ENCODE measurements around the gene PTBP3.

Gene PTBP3

DNA sequence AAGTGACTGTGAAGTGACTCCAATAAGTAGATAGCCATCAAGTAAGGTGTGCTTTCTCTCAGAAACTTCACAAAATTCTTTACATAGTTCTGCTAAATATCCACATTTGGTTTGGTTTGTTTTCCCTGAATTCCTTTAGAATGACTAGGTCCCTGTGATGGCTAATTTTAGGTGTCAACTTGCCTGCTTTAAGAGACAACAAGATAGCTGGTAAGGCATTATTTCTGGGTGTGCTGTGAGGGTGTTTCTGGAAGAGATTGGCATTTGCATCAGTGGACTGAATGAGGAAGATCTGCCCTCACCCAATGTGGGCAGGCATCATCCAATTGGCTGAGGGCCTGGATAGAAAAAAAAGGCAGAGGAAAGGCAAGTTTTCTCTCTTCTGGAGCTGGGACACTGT, 8.3 kb upstream of the PTBP3 start:
- H3K27ac ChIP-seq (ENCODE audit: low read length, poor library complexity, severe bottlenecking), result peak overlapping the region; percentile 77
- H3K9me3 ChIP-seq (ENCODE audit: control insufficient read depth, low read length), result no peaks in the 10 kb centered on the region
- no peak overlapping the region for H2BK12ac ChIP-seq (ENCODE audit: low read length in 2 of 2)
- H3K23ac ChIP-seq (ENCODE audit: low read length in 2 of 2), result no peak overlapping the region
- no peak overlapping the region for H3K4me3 ChIP-seq (ENCODE audit: insufficient read depth in 1 of 2, low read depth in 1 of 2, low read length in 2 of 2)
- H3K14ac ChIP-seq (ENCODE audit: low read length in 2 of 2), result no peak overlapping the region
- peaks cover 5% of the 10 kb centered on the region for H3K4me1 ChIP-seq (ENCODE audit: control insufficient read depth, insufficient read depth, low read depth, low read length)
- peak overlapping the region; percentile 53 for H2AFZ ChIP-seq (ENCODE audit: low read depth, low read length)
- no peak overlapping the region for H2BK5ac ChIP-seq (ENCODE audit: low read depth, low read length, poor library complexity, severe bottlenecking)
- no peak overlapping the region for H3K9ac ChIP-seq (ENCODE audit: low read length)
- no peak overlapping the region for H4K8ac ChIP-seq (ENCODE audit: low read length)
- H2AK5ac ChIP-seq (ENCODE audit: low read length, severe bottlenecking), result peak overlapping the region; percentile 44
- H2BK120ac ChIP-seq (ENCODE audit: low read depth, low read length), result no peak overlapping the region
- H2BK15ac ChIP-seq (ENCODE audit: low read depth, poor library complexity, severe bottlenecking), result no peak overlapping the region
- H3K27me3 ChIP-seq (ENCODE audit: control insufficient read depth in 1 of 2, insufficient read depth in 1 of 2, low read length in 2 of 2), result no peaks in the 10 kb centered on the region
- no peaks in the 10 kb centered on the region for H3K79me1 ChIP-seq (replicated peaks; ENCODE audit: low read length, poor library complexity, severe bottlenecking)
- no peak overlapping the region for H3K18ac ChIP-seq (ENCODE audit: low read depth in 1 of 2, low read length in 2 of 2)
- no peak overlapping the region for H3K4ac ChIP-seq (ENCODE audit: low read depth in 1 of 2, low read length in 2 of 2)
- no peak overlapping the region for H3K4me2 ChIP-seq (ENCODE audit: low read length, poor library complexity, severe bottlenecking)
- DNase-seq, result no peak
- H3K36me3 ChIP-seq (ENCODE audit: control insufficient read depth in 1 of 2, insufficient read depth in 2 of 2, low read depth in 1 of 2, low read length in 2 of 2), result no peaks in the 10 kb centered on the region
- no peak overlapping the region for H4K91ac ChIP-seq (ENCODE audit: low read length)

DNA sequence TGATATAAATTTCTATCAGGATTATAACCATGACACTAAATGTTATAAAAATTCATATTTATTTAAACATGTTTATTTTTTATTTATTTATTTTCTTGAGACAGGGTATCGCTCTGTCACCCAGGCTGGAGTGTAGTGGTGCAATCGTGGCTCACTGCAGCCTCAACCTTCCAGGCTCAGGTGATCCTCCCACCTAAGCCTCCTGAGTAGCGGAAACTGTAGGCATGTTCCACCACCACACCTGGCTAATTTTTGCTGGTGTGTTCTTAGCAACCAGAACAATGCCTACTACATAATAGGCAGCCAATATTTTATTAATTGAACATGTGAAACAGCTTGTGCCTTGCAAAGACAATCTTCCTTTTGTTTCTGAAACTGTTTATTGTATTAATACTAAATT, 6.5 kb upstream of the PTBP3 start:
- H4K91ac ChIP-seq (ENCODE audit: low read length), result no peak overlapping the region
- no peak overlapping the region for H3K4me3 ChIP-seq (ENCODE audit: insufficient read depth in 1 of 2, low read depth in 1 of 2, low read length in 2 of 2)
- H3K14ac ChIP-seq (ENCODE audit: low read length in 2 of 2), result no peak overlapping the region
- no peak overlapping the region for H2BK120ac ChIP-seq (ENCODE audit: low read depth, low read length)
- no peaks in the 10 kb centered on the region for H3K36me3 ChIP-seq (ENCODE audit: control insufficient read depth in 1 of 2, insufficient read depth in 2 of 2, low read depth in 1 of 2, low read length in 2 of 2)
- no peak overlapping the region for H2AK5ac ChIP-seq (ENCODE audit: low read length, severe bottlenecking)
- H3K9ac ChIP-seq (ENCODE audit: low read length), result no peak overlapping the region
- H3K27ac ChIP-seq (ENCODE audit: low read length, poor library complexity, severe bottlenecking), result no peak overlapping the region
- H3K27me3 ChIP-seq (ENCODE audit: control insufficient read depth in 1 of 2, insufficient read depth in 1 of 2, low read length in 2 of 2), result no peaks in the 10 kb centered on the region
- H2BK12ac ChIP-seq (ENCODE audit: low read length in 2 of 2), result no peak overlapping the region
- H3K4me2 ChIP-seq (ENCODE audit: low read length, poor library complexity, severe bottlenecking), result no peak overlapping the region
- no peak overlapping the region for H3K18ac ChIP-seq (ENCODE audit: low read depth in 1 of 2, low read length in 2 of 2)
- H4K8ac ChIP-seq (ENCODE audit: low read length), result no peak overlapping the region
- no peak overlapping the region for H2BK15ac ChIP-seq (ENCODE audit: low read depth, poor library complexity, severe bottlenecking)
- DNase-seq, result no peak
- no peak overlapping the region for H3K4ac ChIP-seq (ENCODE audit: low read depth in 1 of 2, low read length in 2 of 2)
- no peaks in the 10 kb centered on the region for H3K9me3 ChIP-seq (ENCODE audit: control insufficient read depth, low read length)
- no peak overlapping the region for H2BK5ac ChIP-seq (ENCODE audit: low read depth, low read length, poor library complexity, severe bottlenecking)
- H3K79me1 ChIP-seq (replicated peaks; ENCODE audit: low read length, poor library complexity, severe bottlenecking), result no peaks in the 10 kb centered on the region
- peaks cover 5% of the 10 kb centered on the region for H3K4me1 ChIP-seq (ENCODE audit: control insufficient read depth, insufficient read depth, low read depth, low read length)
- no peak overlapping the region for H2AFZ ChIP-seq (ENCODE audit: low read depth, low read length)
- WGBS, result 95% methylated on average over 2 of the region's 3 CpGs
- H3K23ac ChIP-seq (ENCODE audit: low read length in 2 of 2), result no peak overlapping the region

GRCh38 chr9:112338561-112338960, 5.1 kb upstream of the PTBP3 start:
- DNase-seq, result peak; percentile 48
- Histone ChIP-seq H3K4me2 (ENCODE audit: low read length, poor library complexity, severe bottlenecking) (no peak overlapping the region), H3K4me3 (ENCODE audit: insufficient read depth in 1 of 2, low read depth in 1 of 2, low read length in 2 of 2) (no peak overlapping the region), H3K18ac (ENCODE audit: low read depth in 1 of 2, low read length in 2 of 2) (no peak overlapping the region), H2BK5ac (ENCODE audit: low read depth, low read length, poor library complexity, severe bottlenecking) (no peak overlapping the region), H3K9ac (ENCODE audit: low read length) (peak overlapping the region; percentile 20), H3K27me3 (ENCODE audit: control insufficient read depth in 1 of 2, insufficient read depth in 1 of 2, low read length in 2 of 2) (no peaks in the 10 kb centered on the region), H2AFZ (ENCODE audit: low read depth, low read length) (no peak overlapping the region), H2BK15ac (ENCODE audit: low read depth, poor library complexity, severe bottlenecking) (no peak overlapping the region), H3K23ac (ENCODE audit: low read length in 2 of 2) (no peak overlapping the region), H2AK5ac (ENCODE audit: low read length, severe bottlenecking) (no peak overlapping the region), H3K4me1 (ENCODE audit: control insufficient read depth, insufficient read depth, low read depth, low read length) (peaks cover 5% of the 10 kb centered on the region), H3K36me3 (ENCODE audit: control insufficient read depth in 1 of 2, insufficient read depth in 2 of 2, low read depth in 1 of 2, low read length in 2 of 2) (no peaks in the 10 kb centered on the region), H3K9me3 (ENCODE audit: control insufficient read depth, low read length) (no peaks in the 10 kb centered on the region), H3K79me1 (replicated peaks; ENCODE audit: low read length, poor library complexity, severe bottlenecking) (no peaks in the 10 kb centered on the region), H4K91ac (ENCODE audit: low read length) (no peak overlapping the region), H3K14ac (ENCODE audit: low read length in 2 of 2) (no peak overlapping the region), H3K27ac (ENCODE audit: low read length, poor library complexity, severe bottlenecking) (peak overlapping the region; percentile 28), H3K4ac (ENCODE audit: low read depth in 1 of 2, low read length in 2 of 2) (no peak overlapping the region), H2BK120ac (ENCODE audit: low read depth, low read length) (no peak overlapping the region), H2BK12ac (ENCODE audit: low read length in 2 of 2) (no peak overlapping the region), H4K8ac (ENCODE audit: low read length) (no peak overlapping the region)
- 43% methylated on average over 3 of the region's 3 CpGs for WGBS

DNA sequence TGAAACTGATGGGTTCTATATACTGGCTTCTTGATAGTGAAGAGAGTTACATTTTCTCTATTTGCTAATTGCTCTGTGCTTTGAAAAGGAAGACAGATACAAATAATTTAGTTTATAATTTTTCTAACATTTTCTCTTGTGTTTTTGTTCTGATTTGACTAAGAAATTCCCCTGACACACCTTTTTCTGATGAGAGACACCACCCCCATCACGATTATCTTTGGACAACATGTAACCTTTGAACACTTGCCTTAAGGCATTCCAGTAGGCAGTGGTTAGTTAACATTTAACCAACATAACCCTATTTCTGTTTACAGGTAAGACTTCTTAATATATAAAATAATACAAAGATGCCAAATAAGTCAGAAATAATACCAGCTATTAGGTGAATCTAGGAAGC, 4.1 kb upstream of the PTBP3 start:
- no peak overlapping the region for H3K4me3 ChIP-seq (ENCODE audit: insufficient read depth in 1 of 2, low read depth in 1 of 2, low read length in 2 of 2)
- no peaks in the 10 kb centered on the region for H3K27me3 ChIP-seq (ENCODE audit: control insufficient read depth in 1 of 2, insufficient read depth in 1 of 2, low read length in 2 of 2)
- H2AFZ ChIP-seq (ENCODE audit: low read depth, low read length), result no peak overlapping the region
- H3K4ac ChIP-seq (ENCODE audit: low read depth in 1 of 2, low read length in 2 of 2), result no peak overlapping the region
- no peak overlapping the region for H3K27ac ChIP-seq (ENCODE audit: low read length, poor library complexity, severe bottlenecking)
- H2BK5ac ChIP-seq (ENCODE audit: low read depth, low read length, poor library complexity, severe bottlenecking), result no peak overlapping the region
- H2BK12ac ChIP-seq (ENCODE audit: low read length in 2 of 2), result no peak overlapping the region
- no peak overlapping the region for H2AK5ac ChIP-seq (ENCODE audit: low read length, severe bottlenecking)
- H2BK15ac ChIP-seq (ENCODE audit: low read depth, poor library complexity, severe bottlenecking), result no peak overlapping the region
- H3K4me1 ChIP-seq (ENCODE audit: control insufficient read depth, insufficient read depth, low read depth, low read length), result peaks cover 5% of the 10 kb centered on the region
- no peak overlapping the region for H3K9ac ChIP-seq (ENCODE audit: low read length)
- no peak overlapping the region for H4K91ac ChIP-seq (ENCODE audit: low read length)
- no peak overlapping the region for H4K8ac ChIP-seq (ENCODE audit: low read length)
- no peak overlapping the region for H3K4me2 ChIP-seq (ENCODE audit: low read length, poor library complexity, severe bottlenecking)
- no peak for DNase-seq
- no peak overlapping the region for H3K18ac ChIP-seq (ENCODE audit: low read depth in 1 of 2, low read length in 2 of 2)
- no peak overlapping the region for H3K14ac ChIP-seq (ENCODE audit: low read length in 2 of 2)
- H3K79me1 ChIP-seq (replicated peaks; ENCODE audit: low read length, poor library complexity, severe bottlenecking), result no peaks in the 10 kb centered on the region
- no peak overlapping the region for H3K23ac ChIP-seq (ENCODE audit: low read length in 2 of 2)
- H3K36me3 ChIP-seq (ENCODE audit: control insufficient read depth in 1 of 2, insufficient read depth in 2 of 2, low read depth in 1 of 2, low read length in 2 of 2), result no peaks in the 10 kb centered on the region
- no peaks in the 10 kb centered on the region for H3K9me3 ChIP-seq (ENCODE audit: control insufficient read depth, low read length)
- no peak overlapping the region for H2BK120ac ChIP-seq (ENCODE audit: low read depth, low read length)
- 82% methylated on average over 1 of the region's 1 CpG for WGBS
